Stimulated activated naive CD8-positive, alpha-beta T cell treated with anti-CD3 and anti-CD28 coated beads, Interleukin-15, amount 100 ng/mL, for 72 hours (primary cell): ENCODE measurements around the gene KIF12.

Source experiments
- ATAC-seq: fragments of 150-1000 bp; cut with Tn5 transposase; 2 replicates; pipeline ENCODE4 v1.10.0; 2021; ENCODE audit warnings: mild to moderate bottlenecking, moderate library complexity
- DNase-seq, 2 donors: peaks; one replicate each; pipeline ENCODE4 v3.0.0; 2021 to 2022
- H3K27ac Mint-ChIP-seq, 2 donors: one replicate each; pipeline ENCODE4 v1.8.0; 2022; ENCODE audit warnings: mild to moderate bottlenecking in 2 of 2, mixed read lengths in 2 of 2, moderate library complexity in 2 of 2
- H3K27me3 Mint-ChIP-seq: one replicate; pipeline ENCODE4 v1.8.0; 2022; ENCODE audit warnings: mixed read lengths
- H3K4me1 Mint-ChIP-seq: one replicate; pipeline ENCODE4 v1.8.0; 2022; ENCODE audit warnings: mild to moderate bottlenecking, mixed read lengths
- H3K4me3 Mint-ChIP-seq, 2 donors: one replicate each; pipeline ENCODE4 v1.8.0; 2022; ENCODE audit warnings: mild to moderate bottlenecking in 2 of 2, mixed read lengths in 2 of 2, moderate library complexity in 1 of 2
- H3K9me3 Mint-ChIP-seq, 2 donors: one replicate each; pipeline ENCODE4 v1.8.0; 2022; ENCODE audit warnings: mixed read lengths in 2 of 2

The KIF12 gene

DNA sequence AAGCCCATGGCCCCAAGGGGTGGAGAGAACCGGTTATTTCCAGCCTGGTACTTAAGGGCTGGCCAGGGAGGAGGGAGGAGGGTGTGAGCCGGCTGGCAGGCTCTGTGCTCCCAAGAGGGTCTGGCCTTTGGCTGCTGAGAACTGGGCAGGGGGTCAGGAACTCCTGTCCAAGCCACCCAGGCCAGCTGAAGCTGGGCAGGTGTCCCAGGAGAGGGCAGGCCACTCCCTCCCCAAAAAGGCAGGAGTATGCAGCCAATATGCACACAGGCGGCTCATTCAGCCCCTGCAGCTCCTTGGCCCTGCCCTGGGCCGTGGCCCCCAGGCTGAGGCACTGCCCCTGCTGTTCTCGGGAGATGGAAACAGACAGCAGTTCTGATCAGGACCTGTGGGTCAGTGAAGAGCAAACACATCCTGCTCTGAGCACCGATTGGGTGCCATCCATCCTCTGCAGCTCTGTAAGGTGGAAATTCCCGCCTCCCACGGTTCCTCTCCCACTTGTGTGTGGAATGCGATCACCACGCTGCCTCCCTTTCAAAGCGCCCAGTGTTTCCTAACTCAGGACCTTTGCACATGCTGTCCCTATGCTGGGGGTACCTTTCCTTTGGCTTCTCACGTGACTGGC is 17.1 kb upstream of the KIF12 start:
- peaks cover 47% of the 10 kb centered on the region for H3K27me3 Mint-ChIP-seq
- no peak overlapping the region for H3K4me3 Mint-ChIP-seq
- no peaks in the 10 kb centered on the region for H3K9me3 Mint-ChIP-seq
- ATAC-seq (peak; percentile 30), DNase-seq (no peak)
- H3K4me1 Mint-ChIP-seq: no peaks in the 10 kb centered on the region
- no peak overlapping the region for H3K27ac Mint-ChIP-seq

DNA sequence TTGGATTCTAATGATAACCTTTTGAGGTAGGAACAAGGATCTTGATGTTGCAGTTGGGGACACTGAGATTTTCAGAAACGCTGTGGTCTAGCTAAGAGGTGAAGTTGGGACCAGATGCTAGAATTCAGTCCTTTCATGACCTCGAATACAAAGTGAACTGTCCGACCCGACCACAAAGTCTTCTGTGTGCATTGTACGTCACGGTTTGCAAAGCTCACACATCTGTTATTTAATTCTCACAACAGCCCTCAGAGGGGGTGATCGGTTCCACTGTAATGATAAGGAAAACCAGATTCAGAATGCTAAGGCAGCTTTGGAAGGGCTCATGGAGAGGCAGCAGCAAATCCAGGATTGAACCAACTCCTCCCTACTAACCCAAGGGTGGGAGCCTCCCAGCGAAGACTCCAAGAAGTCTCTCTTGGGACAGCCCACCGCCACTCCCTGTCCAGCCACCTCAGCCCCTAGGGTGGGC is 16.6 kb upstream of the KIF12 start:
- ATAC-seq (no peak), DNase-seq (no peak)
- Mint-ChIP-seq H3K27me3 (peaks cover 51% of the 10 kb centered on the region), H3K27ac (no peak overlapping the region), H3K4me3 (no peak overlapping the region), H3K4me1 (no peaks in the 10 kb centered on the region), H3K9me3 (no peaks in the 10 kb centered on the region)

DNA sequence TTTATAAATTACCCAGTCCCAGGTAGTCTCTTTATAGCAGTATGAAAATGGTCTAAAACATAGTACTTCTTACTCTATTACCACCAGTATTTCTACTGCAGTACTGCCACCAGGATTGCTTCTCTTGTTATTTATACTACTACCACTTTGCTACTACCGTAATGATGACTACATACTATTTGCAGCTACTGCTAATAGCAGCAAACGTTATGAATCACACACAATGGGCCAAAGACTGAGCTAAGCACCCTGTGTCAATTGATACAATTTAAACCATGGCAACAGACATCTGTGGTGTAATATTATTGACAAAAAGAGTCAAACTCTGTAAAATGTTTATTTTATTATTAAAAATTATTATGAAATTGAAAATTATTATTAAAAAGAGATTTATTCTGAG is 15.3 kb upstream of the KIF12 start:
- ATAC-seq (no peak), DNase-seq (no peak)
- peaks cover 51% of the 10 kb centered on the region for H3K27me3 Mint-ChIP-seq
- H3K4me3 Mint-ChIP-seq: no peak overlapping the region
- no peak overlapping the region for H3K27ac Mint-ChIP-seq
- H3K9me3 Mint-ChIP-seq: no peaks in the 10 kb centered on the region
- no peaks in the 10 kb centered on the region for H3K4me1 Mint-ChIP-seq

DNA sequence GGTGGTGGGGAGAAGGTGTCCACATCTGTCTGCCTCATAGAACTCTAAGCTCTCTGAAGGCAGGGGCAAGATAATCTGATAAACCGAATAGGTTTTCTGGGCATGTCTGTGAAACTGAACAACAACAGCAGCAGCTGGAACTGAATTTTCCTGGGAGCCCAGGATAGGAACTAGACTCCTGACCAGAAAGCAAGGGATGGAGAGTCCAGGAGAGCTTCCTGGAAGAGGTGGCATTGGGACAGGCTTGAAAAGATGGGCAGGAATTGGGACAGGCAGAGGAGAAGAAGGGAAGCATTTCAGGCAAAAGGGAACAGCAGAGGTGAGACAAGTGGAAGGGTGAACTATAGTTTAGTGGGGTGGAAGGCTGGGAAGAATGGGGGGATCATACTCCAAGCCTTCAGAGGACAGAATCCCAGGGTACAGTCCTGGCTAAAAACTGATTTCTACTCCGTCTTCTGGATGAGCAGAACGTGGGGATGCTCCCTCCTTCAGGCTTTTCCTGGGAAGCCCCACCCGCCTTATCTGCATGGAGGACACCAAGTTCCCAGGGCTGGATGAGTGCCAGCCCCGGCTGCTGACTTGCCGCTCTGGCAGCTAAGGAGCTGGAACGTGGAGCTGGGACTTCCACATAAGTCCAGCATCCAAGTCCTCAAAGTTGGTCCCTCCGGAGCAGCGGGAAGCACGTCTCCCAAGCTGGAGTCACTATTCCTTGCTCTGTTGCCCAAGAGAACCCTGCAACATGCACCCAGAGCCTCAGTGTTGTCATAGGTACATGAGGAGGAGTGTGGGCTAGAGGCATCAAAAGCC is 13.9 kb upstream of the KIF12 start:
- no peak overlapping the region for H3K4me3 Mint-ChIP-seq
- DNase-seq: no peak
- H3K4me1 Mint-ChIP-seq: no peaks in the 10 kb centered on the region
- no peak overlapping the region for H3K27ac Mint-ChIP-seq
- H3K27me3 Mint-ChIP-seq: peaks cover 42% of the 10 kb centered on the region
- no peaks in the 10 kb centered on the region for H3K9me3 Mint-ChIP-seq
- no peak for ATAC-seq

DNA sequence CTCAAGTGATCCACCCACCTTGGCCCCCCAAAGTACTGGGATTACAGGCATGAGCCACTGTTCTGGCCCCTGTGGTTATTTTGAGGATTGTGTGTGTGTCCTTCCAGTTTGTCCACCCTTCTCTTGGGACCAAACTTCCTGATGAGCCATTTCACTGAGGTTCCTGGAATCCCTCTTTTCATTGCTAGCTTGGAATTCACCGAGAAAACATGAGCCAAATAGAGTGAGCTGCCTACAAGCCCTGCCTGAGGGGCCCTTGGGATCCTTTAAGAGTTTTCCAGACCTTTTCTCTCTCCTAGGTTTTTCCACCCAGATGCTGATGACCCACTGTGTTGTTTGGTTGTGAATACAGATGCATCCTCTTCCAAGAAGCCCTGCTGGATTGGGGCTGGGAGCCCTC is 13.2 kb upstream of the KIF12 start:
- ATAC-seq: no peak
- H3K4me1 Mint-ChIP-seq: no peaks in the 10 kb centered on the region
- no peak for DNase-seq
- H3K9me3 Mint-ChIP-seq: no peaks in the 10 kb centered on the region
- peaks cover 36% of the 10 kb centered on the region for H3K27me3 Mint-ChIP-seq
- no peak overlapping the region for H3K27ac Mint-ChIP-seq
- H3K4me3 Mint-ChIP-seq: no peak overlapping the region

DNA sequence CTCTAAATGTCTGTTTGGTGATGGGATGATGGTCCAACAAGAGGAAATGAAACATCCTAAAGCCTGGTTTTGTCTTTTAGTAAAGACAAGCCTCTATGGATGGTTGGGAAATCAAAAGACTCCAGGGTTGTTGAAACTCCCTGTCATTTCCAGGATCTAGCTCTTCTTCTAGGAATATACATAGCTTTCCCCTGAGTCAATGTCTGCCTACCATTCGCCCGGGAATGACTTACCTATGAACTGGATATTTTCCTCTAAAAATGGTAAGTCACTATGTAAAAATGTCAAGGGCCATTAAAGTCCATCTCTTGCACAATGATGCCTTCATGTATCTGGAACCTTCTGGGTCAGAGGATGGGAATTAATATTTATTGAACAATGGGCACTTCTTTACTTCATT is 11.1 kb upstream of the KIF12 start:
- DNase-seq: no peak
- peaks cover 25% of the 10 kb centered on the region for H3K27me3 Mint-ChIP-seq
- no peaks in the 10 kb centered on the region for H3K9me3 Mint-ChIP-seq
- no peaks in the 10 kb centered on the region for H3K4me1 Mint-ChIP-seq
- no peak overlapping the region for H3K27ac Mint-ChIP-seq
- ATAC-seq: no peak
- H3K4me3 Mint-ChIP-seq: no peak overlapping the region

DNA sequence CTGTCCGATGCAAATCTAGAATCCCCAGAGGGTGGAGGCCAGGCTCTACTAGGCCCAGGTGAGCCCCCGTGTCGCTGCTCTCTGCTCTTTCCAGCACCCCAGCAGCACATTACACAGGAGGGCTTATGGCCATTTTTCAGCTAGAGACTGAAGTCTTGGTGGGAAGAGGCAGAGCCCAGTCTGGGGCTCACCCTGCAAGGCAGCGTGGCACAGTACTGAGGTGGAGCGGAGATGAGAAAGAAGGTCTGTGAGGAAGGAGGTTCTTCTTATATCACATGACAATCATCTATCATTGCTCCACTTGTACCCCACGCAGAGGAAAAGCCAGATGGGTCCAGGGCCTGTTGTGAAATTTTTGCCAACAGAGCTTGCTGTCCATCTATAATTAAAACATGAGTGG is 10.0 kb upstream of the KIF12 start:
- no peaks in the 10 kb centered on the region for H3K4me1 Mint-ChIP-seq
- H3K4me3 Mint-ChIP-seq: no peak overlapping the region
- H3K27me3 Mint-ChIP-seq: peaks cover 24% of the 10 kb centered on the region
- ATAC-seq (no peak), DNase-seq (no peak)
- no peaks in the 10 kb centered on the region for H3K9me3 Mint-ChIP-seq
- no peak overlapping the region for H3K27ac Mint-ChIP-seq

DNA sequence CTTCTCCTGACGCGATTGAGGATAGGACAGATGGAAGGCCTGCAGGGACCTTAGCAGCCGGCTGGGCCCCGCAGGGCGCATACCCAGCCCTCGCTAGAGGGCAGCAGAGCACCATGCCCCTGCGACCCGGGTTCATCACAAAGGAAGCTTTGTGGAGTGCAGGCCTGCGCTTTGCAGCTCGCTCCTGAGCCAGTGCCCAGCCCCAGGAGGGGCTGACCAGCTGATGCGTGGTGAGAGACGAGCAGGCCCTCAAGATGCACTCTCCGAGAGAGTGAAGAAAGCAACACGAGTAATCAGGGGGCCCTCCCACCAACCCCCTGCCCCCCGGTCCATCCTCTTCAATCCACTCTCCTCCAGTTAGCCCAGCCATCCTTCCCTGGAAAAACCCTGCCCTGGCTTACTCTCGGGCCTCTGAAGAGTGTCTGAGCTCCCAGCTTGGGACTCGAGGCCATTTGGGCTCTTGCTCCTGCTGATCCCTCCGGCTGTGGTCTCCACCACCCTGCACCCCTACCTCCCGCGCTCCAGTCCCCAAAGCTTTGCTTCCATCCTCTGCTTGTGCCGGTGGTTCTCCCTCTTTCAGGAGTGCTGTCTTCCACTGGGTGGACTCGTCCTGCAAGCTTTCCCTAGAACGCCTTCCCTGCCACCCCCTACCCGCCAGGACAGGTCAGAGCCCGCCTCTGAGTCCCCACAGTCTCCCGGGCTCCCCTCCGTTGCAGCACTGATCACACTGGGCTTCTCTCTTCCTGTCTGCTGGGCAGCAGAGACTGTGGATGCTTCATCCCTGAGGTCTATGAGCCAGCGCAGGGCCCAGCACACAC is 9.1 kb upstream of the KIF12 start:
- no peak overlapping the region for H3K4me3 Mint-ChIP-seq
- H3K4me1 Mint-ChIP-seq: no peaks in the 10 kb centered on the region
- peaks cover 16% of the 10 kb centered on the region for H3K27me3 Mint-ChIP-seq
- no peaks in the 10 kb centered on the region for H3K9me3 Mint-ChIP-seq
- peak; percentile 95 for ATAC-seq
- H3K27ac Mint-ChIP-seq: peak overlapping the region in 1 of 2 donors; percentile 89
- peak; percentile 71 to 72 for DNase-seq

DNA sequence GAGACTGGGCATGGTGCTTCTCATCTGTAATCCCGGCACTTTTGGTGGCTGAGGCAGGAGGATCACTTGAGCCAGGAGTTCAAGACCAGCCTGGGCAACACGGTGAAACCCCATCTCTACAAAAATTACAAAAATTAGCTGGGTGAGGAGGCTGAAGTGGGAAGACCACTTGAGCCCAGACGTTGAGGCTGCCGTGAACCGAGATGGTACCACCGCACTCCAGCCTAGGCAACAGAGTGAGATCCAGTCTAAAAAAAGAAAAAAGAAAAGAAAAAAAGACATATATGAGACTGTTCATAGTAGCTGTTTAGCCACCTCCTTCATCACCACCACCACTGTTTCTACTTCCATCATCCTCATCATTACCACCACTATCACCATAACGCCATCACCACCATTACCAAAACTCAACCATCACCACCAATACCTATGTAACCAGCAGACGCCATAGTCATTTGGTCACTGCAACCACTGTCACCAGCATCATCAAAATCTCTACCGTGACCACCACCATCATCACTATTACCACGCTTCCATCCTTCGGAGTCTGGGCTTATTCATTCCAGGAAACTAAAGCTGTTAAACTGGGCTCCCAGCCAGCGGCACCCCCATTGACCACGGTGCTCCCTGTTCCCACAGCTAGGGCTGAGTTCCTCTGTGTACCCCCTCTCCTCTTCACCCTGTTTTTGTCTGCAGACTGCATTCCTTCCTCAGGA is 8.4 kb upstream of the KIF12 start:
- H3K27ac Mint-ChIP-seq: peak overlapping the region in 1 of 2 donors; percentile 36
- ATAC-seq (peak; percentile 63), DNase-seq (no peak)
- H3K9me3 Mint-ChIP-seq: no peaks in the 10 kb centered on the region
- no peaks in the 10 kb centered on the region for H3K4me1 Mint-ChIP-seq
- no peak overlapping the region for H3K4me3 Mint-ChIP-seq
- peaks cover 16% of the 10 kb centered on the region for H3K27me3 Mint-ChIP-seq

DNA sequence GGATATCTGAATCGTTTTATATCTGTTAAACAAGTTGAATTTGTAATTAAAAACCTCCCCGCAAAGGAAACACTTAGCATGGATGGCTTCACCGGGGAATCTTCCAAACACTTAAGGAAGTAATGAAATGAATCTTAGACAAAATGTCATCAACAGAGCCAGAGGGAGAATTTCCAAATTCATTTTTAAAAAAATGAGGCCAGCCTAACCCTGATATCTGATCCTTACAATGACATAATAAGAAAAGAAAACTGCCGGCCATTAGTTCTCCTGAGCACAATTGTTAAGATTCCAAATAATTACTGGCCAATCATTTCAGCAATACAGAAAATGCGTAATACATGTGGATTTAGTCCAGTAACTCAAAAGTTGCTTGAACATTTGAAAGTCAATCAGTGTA is 6.1 kb upstream of the KIF12 start:
- H3K4me1 Mint-ChIP-seq: no peaks in the 10 kb centered on the region
- no peak overlapping the region for H3K27ac Mint-ChIP-seq
- DNase-seq (no peak), ATAC-seq (no peak)
- H3K27me3 Mint-ChIP-seq: peaks cover 21% of the 10 kb centered on the region
- H3K4me3 Mint-ChIP-seq: no peak overlapping the region
- peaks cover 5 to 9% of the 10 kb centered on the region in 2 donors for H3K9me3 Mint-ChIP-seq

DNA sequence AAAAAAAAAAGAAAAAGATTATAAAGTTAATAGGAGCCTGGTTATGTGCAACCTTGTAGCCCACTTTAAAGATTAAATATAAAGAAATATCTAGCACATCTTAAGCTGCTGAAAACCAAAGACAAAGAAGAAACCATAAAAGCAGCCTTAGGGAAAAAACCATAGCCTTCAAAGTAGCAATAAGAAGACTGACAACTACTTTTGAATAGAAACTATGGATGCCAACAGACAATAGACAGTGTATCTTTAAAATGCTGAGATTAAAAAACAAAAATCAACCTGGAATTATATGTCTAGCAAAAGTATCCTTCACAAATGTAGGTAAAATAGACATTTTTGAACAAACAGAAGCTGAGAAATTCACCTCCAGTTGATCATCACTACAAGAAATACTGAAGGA is 3.4 kb upstream of the KIF12 start:
- H3K4me3 Mint-ChIP-seq: no peak overlapping the region
- H3K27ac Mint-ChIP-seq: no peak overlapping the region
- peaks cover 41% of the 10 kb centered on the region for H3K27me3 Mint-ChIP-seq
- H3K4me1 Mint-ChIP-seq: peaks cover 3% of the 10 kb centered on the region
- ATAC-seq: no peak
- H3K9me3 Mint-ChIP-seq: peaks cover 5 to 9% of the 10 kb centered on the region in 2 donors
- DNase-seq: no peak

DNA sequence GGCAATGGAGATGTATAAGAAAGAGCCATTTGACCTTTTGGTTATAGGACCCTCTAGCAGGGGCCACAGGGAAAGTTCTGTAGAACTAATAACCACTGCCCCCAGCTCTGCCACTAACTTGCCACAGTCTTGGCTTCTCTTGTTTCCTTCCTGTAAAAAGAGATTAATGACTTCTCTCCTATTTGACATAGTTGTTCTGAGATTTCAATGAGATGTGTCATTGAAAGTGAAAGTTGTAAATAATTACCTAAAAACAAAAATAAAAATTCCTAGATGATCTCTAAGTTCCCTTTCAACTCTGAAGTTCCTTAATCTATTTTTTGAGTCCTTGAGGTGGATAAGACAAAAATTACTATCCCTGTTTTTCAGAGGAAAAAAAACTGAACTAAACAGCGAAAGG is 1.4 kb upstream of the KIF12 start:
- peaks cover 5 to 9% of the 10 kb centered on the region in 2 donors for H3K9me3 Mint-ChIP-seq
- no peak overlapping the region for H3K27ac Mint-ChIP-seq
- ATAC-seq: no peak

DNA sequence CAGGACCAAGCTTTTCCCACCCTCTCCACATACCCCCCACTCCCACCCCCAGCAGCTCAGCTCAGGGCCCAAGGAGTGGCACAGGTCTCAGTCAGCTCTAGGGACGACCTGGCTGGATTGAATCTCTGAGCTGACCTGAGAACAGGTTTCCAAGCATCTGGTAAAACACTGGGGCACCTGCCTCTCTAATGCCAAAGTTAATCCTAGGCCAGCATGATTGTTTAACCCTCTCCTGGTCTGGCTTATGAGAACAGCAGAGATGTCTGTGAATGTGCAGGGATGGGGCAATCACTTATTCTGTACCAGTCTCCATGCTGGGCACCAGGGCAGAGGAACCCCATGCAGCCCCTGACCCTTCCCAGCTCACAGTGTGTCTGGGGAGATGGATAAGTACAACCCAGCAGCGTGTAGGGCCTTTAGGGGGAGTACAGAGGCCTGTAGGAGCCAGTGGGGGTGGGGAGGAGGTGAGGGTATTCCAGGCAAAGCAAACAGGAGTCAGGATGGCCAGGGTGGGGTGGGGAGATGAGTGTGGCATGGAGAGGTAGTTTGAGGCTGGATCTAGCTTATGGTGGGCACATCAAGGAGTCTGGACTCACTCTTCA is 678 bp upstream of the KIF12 start:
- H3K9me3 Mint-ChIP-seq: peaks cover 5 to 9% of the 10 kb centered on the region in 2 donors
- peaks cover 68% of the 10 kb centered on the region for H3K27me3 Mint-ChIP-seq
- ATAC-seq (no peak), DNase-seq (no peak)
- H3K4me1 Mint-ChIP-seq: peaks cover 10% of the 10 kb centered on the region
- H3K4me3 Mint-ChIP-seq: no peak overlapping the region
- H3K27ac Mint-ChIP-seq: no peak overlapping the region

More for the DNA sequence above, 1.4 kb upstream of the KIF12 start:
- Mint-ChIP-seq H3K27me3 (peaks cover 61% of the 10 kb centered on the region), H3K4me1 (peaks cover 10% of the 10 kb centered on the region), H3K4me3 (no peak overlapping the region)
- no peak for DNase-seq

DNA sequence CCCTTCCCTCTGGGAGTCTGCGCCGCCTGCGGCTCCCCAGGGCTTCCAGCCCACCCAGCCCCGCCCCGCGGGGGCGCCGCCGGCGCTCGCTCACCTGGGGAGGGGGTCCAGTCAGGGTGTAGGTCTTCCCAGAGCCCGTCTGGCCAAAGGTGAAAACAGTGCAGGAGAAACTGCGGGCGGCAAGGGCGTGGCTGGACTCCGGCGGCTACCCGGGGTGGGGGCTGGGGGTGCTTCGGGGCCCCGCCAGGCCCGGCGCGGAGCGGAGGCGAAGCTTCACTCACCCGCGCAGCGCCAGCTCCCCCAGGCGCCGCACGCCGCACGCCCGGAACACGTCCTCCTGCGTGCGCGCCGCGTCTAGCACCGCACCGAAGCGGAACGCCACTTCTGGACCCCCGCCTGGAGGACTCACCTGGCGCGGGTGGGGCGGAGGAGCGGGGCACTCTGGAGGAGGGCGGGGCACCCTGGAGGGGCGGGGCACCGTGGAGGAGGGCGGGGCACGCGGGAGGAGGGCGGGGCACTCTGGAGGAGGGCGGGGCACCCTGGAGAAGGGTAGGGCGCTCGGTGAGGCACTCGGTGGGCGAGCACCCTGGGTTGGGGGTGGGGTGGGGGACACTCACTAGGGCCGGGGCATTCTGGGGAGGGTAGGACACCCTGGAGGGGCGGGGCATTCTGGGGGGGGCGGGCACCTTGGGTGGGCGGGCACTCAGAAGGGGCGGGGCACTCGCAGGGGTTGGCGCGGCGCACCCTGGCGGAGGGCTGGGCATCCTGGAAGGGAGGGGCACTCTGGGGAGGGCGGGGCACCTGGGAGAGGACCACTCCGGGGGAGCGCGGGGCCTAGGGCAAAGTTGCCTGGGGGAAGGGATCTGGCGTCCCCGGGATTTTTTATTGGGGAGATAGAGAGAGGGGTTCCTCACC is 814 bp downstream of the KIF12 start:
- peak overlapping the region in 1 of 2 donors; percentile 43 for H3K4me3 Mint-ChIP-seq
- peaks cover 73% of the 10 kb centered on the region for H3K27me3 Mint-ChIP-seq
- peak; percentile 15 to 24 for DNase-seq

More for the DNA sequence above, 814 bp downstream of the KIF12 start:
- ATAC-seq: peak; percentile 61
- Mint-ChIP-seq H3K27ac (no peak overlapping the region), H3K4me1 (peaks cover 10% of the 10 kb centered on the region), H3K9me3 (peaks cover 5 to 9% of the 10 kb centered on the region in 2 donors)
